Erythroblast (primary cell): ENCODE data around the gene PIK3R2.

Source experiments
- GATA1 ChIP-seq: IDR thresholded peaks from 2 replicates; pipeline ENCODE4 v1.6.1; 2011; ENCODE audit warnings: low read depth, mild to moderate bottlenecking, control low read depth, low read length, moderate library complexity
- POLR2A ChIP-seq: IDR thresholded peaks from 2 replicates; pipeline ENCODE4 v1.6.1; 2011; ENCODE audit warnings: mild to moderate bottlenecking, low read length

GRCh38 chr19:18140473-18140872 lies 12.5 kb upstream of the PIK3R2 start:
- no peak for TF ChIP-seq POLR2A
- TF ChIP-seq GATA1: no peak
